ENCODE results near the gene FRAT1. TPM values are rescaled to one million over a fixed set of nuclear protein-coding genes. Genes with fewer than 3 reads are reported as not detected.
A peak's percentile ranks its signal among the peaks of the same experiment; 100 is the strongest.

FRAT1 gene
- polyA plus RNA-seq, 1 experiment: 1.1 TPM

DNA sequence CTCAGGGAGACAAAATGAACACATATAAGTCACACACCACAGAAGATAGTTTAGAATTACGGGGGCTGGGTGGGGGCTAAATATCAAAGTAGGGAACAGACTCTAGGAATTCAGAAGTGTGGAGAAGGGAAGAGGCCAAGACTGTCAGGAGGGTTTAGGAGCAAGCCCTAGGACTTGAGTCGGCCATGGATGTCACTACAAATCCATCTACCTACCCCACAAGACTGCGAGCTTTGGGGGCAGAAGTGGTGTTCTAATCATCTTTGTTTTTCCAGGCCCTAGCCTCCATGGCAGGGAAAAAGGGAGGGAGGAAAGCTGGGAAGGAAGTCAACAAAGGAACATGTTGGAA lies 20.9 kb upstream of the FRAT1 start:
- Histone ChIP-seq H3K27me3 (ENCODE audit: control insufficient read depth, insufficient read depth, low read length) (peaks cover 3% of the 10 kb centered on the region), H3K4me3 (ENCODE audit: low read depth, low read length) (no peak overlapping the region), H3K27ac (ENCODE audit: low read depth, low read length) (peak overlapping the region; percentile 11), H3K9me3 (ENCODE audit: control insufficient read depth, insufficient read depth, low read length) (no peaks in the 10 kb centered on the region)
- TF ChIP-seq, protein P1, sequence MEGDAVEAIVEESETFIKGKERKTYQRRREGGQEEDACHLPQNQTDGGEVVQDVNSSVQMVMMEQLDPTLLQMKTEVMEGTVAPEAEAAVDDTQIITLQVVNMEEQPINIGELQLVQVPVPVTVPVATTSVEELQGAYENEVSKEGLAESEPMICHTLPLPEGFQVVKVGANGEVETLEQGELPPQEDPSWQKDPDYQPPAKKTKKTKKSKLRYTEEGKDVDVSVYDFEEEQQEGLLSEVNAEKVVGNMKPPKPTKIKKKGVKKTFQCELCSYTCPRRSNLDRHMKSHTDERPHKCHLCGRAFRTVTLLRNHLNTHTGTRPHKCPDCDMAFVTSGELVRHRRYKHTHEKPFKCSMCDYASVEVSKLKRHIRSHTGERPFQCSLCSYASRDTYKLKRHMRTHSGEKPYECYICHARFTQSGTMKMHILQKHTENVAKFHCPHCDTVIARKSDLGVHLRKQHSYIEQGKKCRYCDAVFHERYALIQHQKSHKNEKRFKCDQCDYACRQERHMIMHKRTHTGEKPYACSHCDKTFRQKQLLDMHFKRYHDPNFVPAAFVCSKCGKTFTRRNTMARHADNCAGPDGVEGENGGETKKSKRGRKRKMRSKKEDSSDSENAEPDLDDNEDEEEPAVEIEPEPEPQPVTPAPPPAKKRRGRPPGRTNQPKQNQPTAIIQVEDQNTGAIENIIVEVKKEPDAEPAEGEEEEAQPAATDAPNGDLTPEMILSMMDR (IDR thresholded peaks at IDR 0.05; ENCODE audit: low read depth, low read length): no peak
- ChIA-PET CTCF (interaction anchor here (1.3 kb wide), 1 partner anchor 35 kb away, joined by 3 read pairs; no protein-coding TSS in a partner anchor), POLR2A (no interaction called here)
- no peak for DNase-seq (ENCODE audit: low read depth, low spot score)

DNA sequence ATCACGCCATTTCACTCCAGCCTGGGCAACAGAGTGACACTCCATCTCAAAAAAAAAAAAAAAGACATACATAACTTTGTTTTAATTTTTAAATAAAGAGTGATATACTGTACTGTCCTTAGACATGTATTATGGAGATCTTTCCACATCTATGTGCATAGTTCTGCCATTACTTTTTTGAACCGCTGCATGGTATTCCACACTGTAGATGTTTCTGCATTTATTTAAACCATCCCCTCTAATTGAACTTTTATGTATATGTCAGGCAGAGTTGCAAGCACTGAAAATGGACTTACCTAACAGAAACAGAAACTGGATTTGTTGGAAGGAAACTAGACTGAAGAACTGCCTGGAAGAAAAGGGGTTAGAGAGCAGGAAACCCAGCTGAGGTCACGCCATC lies 18.1 kb upstream of the FRAT1 start:
- Histone ChIP-seq H3K9me3 (ENCODE audit: control insufficient read depth, insufficient read depth, low read length) (no peaks in the 10 kb centered on the region), H3K27ac (ENCODE audit: low read depth, low read length) (no peak overlapping the region), H3K27me3 (ENCODE audit: control insufficient read depth, insufficient read depth, low read length) (peaks cover 3% of the 10 kb centered on the region), H3K4me3 (ENCODE audit: low read depth, low read length) (no peak overlapping the region)
- POLR2A ChIA-PET: no interaction called here
- TF ChIP-seq, protein P1 (IDR thresholded peaks at IDR 0.05; ENCODE audit: low read depth, low read length): no peak
- CTCF ChIA-PET: no interaction called here
- DNase-seq (ENCODE audit: low read depth, low spot score): no peak

DNA sequence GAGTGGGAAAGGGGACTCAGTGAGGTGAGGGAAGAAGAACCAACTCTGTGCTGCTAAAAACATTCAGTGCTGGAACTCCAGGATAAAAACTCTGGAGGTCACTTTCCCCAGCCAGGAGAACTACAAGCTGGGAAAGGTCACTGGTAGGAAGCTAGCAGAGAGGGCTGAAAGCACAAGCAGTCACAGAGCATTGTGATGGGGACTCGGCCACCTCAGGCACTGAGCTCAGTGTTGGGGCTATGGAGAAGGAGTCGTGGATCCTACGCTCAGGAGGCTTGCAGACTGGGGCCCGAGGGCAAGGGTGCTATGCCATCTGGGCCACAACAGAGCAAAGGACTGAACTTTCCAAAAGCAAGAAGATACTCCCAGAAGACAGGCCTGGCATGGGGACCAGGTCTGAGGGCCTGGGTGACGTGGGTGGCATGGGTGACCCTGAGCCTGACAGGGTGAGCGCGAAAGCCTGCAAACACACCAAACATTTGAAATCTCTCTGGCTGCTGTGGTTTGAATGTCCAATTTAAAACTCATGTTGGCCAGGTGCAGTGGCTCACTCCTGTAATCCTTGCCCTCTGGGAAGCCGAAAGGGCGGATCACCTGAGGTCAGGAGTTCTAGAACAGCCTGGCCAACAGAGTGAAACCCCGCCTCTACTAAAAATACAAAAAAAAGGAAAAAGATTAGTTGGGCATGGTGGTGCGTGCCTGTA lies 16.8 kb upstream of the FRAT1 start:
- POLR2A ChIA-PET: no interaction called here
- CTCF ChIA-PET: interaction anchor here (0.9 kb wide), 1 partner anchor 28 kb away, joined by 3 read pairs; no protein-coding TSS in a partner anchor
- Histone ChIP-seq H3K27me3 (ENCODE audit: control insufficient read depth, insufficient read depth, low read length) (peaks cover 3% of the 10 kb centered on the region), H3K4me3 (ENCODE audit: low read depth, low read length) (no peak overlapping the region), H3K27ac (ENCODE audit: low read depth, low read length) (no peak overlapping the region), H3K9me3 (ENCODE audit: control insufficient read depth, insufficient read depth, low read length) (no peaks in the 10 kb centered on the region)
- DNase-seq (ENCODE audit: low read depth, low spot score): no peak
- TF ChIP-seq, protein P1 (IDR thresholded peaks at IDR 0.05; ENCODE audit: low read depth, low read length): no peak

DNA sequence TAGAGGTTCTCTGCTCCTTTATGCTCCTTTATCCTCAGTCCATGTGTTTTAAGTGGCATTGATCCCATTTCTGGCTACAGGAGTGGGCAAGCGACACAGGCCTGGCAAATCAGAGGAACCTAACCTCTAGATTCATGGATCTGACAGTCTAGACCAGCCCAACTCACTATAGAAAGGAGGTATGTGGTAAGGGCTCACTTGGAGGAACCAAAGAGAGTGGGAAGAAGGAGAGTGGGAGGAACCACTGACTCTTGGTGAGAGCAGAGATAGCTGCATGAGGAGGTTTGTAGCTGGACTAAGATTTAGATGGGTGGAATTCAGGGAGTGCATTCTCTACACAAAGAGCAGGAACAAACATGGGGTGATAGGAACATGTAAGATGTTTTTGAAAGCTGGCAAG lies 11.6 kb upstream of the FRAT1 start:
- no peak for DNase-seq (ENCODE audit: low read depth, low spot score)
- CTCF ChIA-PET: no interaction called here
- TF ChIP-seq, protein P1 (IDR thresholded peaks at IDR 0.05; ENCODE audit: low read depth, low read length): no peak
- Histone ChIP-seq H3K4me3 (ENCODE audit: low read depth, low read length) (no peak overlapping the region), H3K27ac (ENCODE audit: low read depth, low read length) (no peak overlapping the region), H3K9me3 (ENCODE audit: control insufficient read depth, insufficient read depth, low read length) (no peaks in the 10 kb centered on the region), H3K27me3 (ENCODE audit: control insufficient read depth, insufficient read depth, low read length) (no peaks in the 10 kb centered on the region)
- POLR2A ChIA-PET: no interaction called here

DNA sequence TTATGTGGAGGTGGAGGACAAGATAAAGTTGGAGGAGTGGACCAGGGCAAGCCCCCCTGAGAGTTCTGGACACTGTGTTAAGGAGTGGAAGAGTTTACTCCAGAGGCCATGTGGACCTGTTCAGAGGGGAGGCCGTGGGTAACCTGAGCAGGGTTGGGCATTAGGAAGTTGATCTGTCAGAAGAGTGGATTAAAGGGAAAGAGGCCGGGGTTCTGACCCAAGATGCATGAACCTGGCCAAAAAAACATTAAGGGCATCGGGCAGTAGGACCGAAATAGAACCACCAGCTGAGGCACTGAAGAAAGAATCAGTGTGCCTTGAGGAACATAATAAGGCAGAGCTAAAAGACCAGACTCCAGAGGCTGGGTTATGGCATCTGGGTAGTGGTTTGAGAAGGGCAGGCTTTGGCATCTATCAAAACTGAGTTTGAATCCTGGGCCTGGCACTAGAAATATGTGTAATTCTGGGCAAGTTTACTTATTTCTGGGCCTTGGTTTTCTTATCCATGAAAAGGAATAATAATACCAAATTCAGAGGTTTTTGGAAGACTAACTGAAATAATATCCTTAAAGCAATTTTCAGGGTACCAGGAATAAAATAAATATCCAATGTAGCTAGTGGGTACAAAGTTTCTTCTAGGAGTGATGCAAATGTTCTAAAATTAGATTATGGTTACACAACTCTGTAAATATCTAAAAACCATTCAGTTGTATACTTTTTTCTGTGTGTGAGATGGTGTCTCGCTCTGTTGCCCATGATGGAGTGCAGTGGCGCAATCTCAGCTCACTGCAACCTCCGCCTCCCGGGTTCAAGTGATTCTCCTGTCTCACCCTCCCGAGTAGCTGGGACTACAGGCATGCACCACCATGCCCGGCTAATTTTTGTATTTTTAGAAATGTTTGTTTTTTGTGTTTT lies 10.9 kb upstream of the FRAT1 start:
- ChIA-PET CTCF (interaction anchor here (0.8 kb wide), 1 partner anchor 270 kb away, joined by 5 read pairs; no protein-coding TSS in a partner anchor), POLR2A (no interaction called here)
- Histone ChIP-seq H3K9me3 (ENCODE audit: control insufficient read depth, insufficient read depth, low read length) (no peaks in the 10 kb centered on the region), H3K27ac (ENCODE audit: low read depth, low read length) (no peak overlapping the region), H3K27me3 (ENCODE audit: control insufficient read depth, insufficient read depth, low read length) (no peaks in the 10 kb centered on the region), H3K4me3 (ENCODE audit: low read depth, low read length) (no peak overlapping the region)
- TF ChIP-seq, protein P1 (IDR thresholded peaks at IDR 0.05; ENCODE audit: low read depth, low read length): no peak
- no peak for DNase-seq (ENCODE audit: low read depth, low spot score)
